HFFc6 (cell line): ENCODE data around the gene HAL. TPM values are rescaled to one million over a fixed set of nuclear protein-coding genes. Genes with fewer than 3 reads are reported as not detected.

ENCODE experiments used
- DNase-seq: peaks from one replicate; pipeline ENCODE4 v3.0.0-alpha.2; 2018
- H3K27ac Mint-ChIP-seq: 2 replicates; pipeline ENCODE4 v1.8.0; 2020; ENCODE audit warnings: mild to moderate bottlenecking, mixed read lengths
- H3K27me3 Mint-ChIP-seq: 2 replicates; pipeline ENCODE4 v1.8.0; 2021; ENCODE audit warnings: mild to moderate bottlenecking, moderate library complexity, mixed read lengths; ENCODE audit not compliant: insufficient read depth
- H3K36me3 Mint-ChIP-seq: 2 replicates; pipeline ENCODE4 v1.8.0; 2021; ENCODE audit warnings: low read depth, mixed read lengths
- H3K4me1 Mint-ChIP-seq: 2 replicates; pipeline ENCODE4 v1.8.0; 2020; ENCODE audit warnings: low read depth, mixed read lengths
- H3K4me3 Mint-ChIP-seq: 2 replicates; pipeline ENCODE4 v1.8.0; 2020; ENCODE audit warnings: mild to moderate bottlenecking, moderate library complexity, mixed read lengths
- H3K9me3 Mint-ChIP-seq: 2 replicates; pipeline ENCODE4 v1.8.0; 2020; ENCODE audit warnings: mild to moderate bottlenecking, mixed read lengths
- total RNA-seq, 6 experiments: library from RNA; stranded (reverse); fragmentation: NEBNext Ultra II Directional; extraction: Animal tissue kit (Norgen Biotek cat#: 25700); gene quantifications; 2 replicates in 1 of 6; 3 replicates in 5 of 6; pipeline ENCODE4 v1.2.3, GENCODE V29; 2021
- TF ChIP-seq, protein P1 (sequence below): fragments of 200-600 bp; sonication (generic); IDR thresholded peaks from 2 replicates; pipeline ENCODE4 v1.5.0; 2021; ENCODE audit warnings: antibody characterized with exemption, mild to moderate bottlenecking

The HAL gene
- total RNA-seq, 6 experiments from 2014 or later = not detected

DNA sequence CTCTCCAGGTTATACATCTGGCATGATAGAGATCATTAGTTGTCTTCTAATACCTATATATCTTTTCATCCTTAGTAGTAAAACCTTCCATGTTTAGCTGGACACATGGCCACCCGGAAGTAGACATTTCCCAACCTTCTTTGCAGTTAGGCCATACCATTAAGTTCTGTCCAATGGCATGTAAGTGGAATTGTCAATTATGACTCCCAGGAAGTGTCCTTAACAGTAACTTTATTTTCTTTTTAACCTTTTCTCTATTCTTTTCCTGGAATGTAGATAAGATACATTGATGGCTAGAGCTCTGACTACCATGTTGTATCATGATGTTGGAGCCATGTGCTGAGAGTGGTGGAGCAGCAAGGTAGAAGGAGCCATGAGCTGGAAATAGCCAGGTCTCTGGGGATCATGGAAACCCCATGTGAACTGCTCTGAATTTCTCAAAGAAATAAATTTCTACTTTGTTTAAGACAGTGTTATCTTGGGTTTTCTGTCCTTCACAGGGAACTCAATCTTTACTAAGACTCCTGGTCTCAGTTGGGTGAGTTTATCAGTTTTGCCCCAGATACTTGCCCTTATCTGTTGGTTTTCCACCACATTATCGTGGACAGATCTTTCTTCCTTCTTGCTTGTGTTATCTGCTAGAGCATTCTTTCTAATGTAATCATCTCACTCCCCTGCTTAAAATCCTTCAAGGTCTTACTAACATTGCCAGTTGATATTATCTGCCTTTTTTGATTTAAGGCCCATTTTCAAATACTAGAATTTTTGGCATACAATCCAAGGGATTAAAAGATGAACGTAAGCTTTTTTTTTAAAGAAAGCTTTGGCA is 44.4 kb upstream of the HAL start:
- no peak for DNase-seq
- Mint-ChIP-seq H3K9me3 (no peaks in the 10 kb centered on the region), H3K27me3 (no peaks in the 10 kb centered on the region; the same call in none of the 2 replicates), H3K36me3 (no peaks in the 10 kb centered on the region), H3K4me1 (peaks cover 19% of the 10 kb centered on the region), H3K4me3 (no peak overlapping the region), H3K27ac (no peak overlapping the region)
- TF ChIP-seq, protein P1, sequence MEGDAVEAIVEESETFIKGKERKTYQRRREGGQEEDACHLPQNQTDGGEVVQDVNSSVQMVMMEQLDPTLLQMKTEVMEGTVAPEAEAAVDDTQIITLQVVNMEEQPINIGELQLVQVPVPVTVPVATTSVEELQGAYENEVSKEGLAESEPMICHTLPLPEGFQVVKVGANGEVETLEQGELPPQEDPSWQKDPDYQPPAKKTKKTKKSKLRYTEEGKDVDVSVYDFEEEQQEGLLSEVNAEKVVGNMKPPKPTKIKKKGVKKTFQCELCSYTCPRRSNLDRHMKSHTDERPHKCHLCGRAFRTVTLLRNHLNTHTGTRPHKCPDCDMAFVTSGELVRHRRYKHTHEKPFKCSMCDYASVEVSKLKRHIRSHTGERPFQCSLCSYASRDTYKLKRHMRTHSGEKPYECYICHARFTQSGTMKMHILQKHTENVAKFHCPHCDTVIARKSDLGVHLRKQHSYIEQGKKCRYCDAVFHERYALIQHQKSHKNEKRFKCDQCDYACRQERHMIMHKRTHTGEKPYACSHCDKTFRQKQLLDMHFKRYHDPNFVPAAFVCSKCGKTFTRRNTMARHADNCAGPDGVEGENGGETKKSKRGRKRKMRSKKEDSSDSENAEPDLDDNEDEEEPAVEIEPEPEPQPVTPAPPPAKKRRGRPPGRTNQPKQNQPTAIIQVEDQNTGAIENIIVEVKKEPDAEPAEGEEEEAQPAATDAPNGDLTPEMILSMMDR = no peak

DNA sequence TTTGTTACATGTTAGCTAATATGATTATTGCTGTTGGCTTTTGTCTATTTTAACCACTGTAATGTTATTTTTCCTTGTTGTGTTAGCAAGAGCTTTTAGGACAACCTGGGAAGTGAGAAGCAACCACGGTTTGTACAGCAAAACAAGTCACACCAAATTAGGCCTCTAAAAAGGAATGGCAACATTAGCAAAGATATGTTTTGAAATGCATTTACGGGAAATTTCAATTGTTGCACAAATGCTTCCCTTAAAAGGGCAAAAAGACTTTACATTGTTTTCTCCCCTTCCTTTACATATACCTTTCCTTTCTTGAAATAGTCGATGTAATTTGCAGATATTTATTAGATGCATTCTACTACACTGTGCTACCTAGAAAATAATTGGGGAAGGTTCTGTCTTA is 43.4 kb upstream of the HAL start:
- no peaks in the 10 kb centered on the region for H3K36me3 Mint-ChIP-seq
- no peak overlapping the region for H3K27ac Mint-ChIP-seq
- H3K4me3 Mint-ChIP-seq = no peak overlapping the region
- TF ChIP-seq, protein P1 = no peak
- peaks cover 12% of the 10 kb centered on the region for H3K4me1 Mint-ChIP-seq
- H3K27me3 Mint-ChIP-seq = no peaks in the 10 kb centered on the region; the same call in 1 of the 2 replicates
- DNase-seq = no peak
- no peaks in the 10 kb centered on the region for H3K9me3 Mint-ChIP-seq

DNA sequence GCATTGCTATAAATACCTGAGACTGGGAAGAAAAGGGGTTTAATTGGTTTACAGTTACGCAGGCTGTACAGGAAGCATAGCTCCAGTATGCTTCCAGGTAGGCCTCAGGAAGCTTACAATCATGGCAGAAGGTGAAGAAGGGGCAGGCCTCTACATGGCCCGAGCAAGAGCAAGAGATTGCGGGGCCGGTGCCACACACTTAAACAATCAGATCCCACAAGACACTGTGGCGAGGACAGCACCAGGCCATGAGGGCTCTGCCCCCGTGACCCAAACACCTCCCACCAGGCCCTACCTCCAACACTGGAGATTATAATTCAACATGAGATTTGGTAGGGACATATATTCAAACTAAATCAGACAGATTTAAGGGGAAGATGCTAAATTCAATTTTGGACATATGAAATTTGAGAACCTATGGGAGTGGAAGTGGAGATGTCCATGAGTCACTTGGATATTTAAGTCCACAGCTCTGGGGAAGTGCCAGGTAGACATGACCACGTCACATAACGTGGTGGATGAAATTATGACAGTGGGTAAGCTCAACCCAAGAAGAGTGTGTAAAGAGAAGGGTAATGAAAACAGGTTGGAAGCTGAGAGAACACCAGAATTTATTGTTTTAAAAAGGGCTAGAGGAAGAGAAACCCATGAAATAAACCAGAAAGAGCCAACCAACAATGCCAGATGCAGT is 40.8 kb upstream of the HAL start:
- Mint-ChIP-seq H3K27me3 (no peaks in the 10 kb centered on the region; the same call in 1 of the 2 replicates), H3K36me3 (no peaks in the 10 kb centered on the region), H3K27ac (no peak overlapping the region), H3K4me1 (no peaks in the 10 kb centered on the region), H3K9me3 (no peaks in the 10 kb centered on the region), H3K4me3 (no peak overlapping the region)
- peak; percentile 1 for DNase-seq
- TF ChIP-seq, protein P1 = no peak

DNA sequence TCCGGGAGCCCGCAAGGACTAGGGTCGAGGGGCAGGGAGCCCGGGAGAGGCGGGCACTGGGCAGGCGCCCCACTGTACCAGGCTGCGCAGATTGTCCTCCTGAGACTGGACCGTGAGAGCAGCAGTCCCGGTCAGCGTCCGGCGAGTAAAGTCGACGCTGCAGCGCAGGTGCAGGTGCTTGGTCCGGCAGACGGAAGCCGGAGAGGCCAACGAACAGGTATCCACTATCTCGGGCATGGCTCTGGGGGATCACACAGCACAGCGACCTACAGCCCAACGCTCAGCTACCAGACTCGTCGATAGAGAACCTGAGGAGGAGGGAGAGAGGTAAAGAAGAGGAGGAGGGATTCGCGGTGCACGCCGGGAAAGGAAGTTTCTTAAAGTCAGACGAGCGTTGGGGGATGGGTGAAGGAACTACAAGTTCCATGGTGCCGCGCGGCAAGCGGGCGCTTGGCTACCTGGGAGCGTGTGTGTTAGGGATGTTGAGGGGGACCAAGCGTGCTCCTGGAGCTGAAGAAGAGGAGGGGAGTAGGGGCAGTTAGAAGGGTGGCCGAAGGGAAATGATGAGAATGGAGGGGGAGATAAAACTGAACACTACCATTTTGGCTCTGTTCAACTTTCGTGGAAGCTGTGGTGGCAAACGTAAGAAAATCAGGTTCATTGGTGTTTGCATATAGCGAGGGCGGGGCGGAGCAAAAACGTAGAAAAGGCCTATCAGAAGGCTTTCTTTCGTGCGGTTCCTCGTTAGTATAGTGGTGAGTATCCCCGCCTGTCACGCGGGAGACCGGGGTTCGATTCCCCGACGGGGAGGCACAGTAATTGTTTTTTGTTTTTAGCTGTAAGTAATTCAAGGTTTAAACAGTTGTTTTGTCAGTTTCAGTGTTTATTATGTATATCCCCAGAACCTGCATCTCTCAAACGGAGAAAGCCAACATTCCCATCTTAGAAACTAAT is 39.4 kb upstream of the HAL start, which contains the start of gene LTA4H:
Gene LTA4H (minus strand): TSS at position 305 of the 954 bp plus-strand sequence. CDS start 68 bp downstream, at position 237.
- Mint-ChIP-seq H3K27me3 (no peaks in the 10 kb centered on the region), H3K36me3 (no peaks in the 10 kb centered on the region), H3K9me3 (no peaks in the 10 kb centered on the region), H3K4me3 (no peak within 1 kb of the TSS), H3K4me1 (no peaks in the 10 kb centered on the region), H3K27ac (no peak within 1 kb of the TSS)
- TF ChIP-seq, protein P1 = no peak
- DNase-seq = peak; percentile 94

DNA sequence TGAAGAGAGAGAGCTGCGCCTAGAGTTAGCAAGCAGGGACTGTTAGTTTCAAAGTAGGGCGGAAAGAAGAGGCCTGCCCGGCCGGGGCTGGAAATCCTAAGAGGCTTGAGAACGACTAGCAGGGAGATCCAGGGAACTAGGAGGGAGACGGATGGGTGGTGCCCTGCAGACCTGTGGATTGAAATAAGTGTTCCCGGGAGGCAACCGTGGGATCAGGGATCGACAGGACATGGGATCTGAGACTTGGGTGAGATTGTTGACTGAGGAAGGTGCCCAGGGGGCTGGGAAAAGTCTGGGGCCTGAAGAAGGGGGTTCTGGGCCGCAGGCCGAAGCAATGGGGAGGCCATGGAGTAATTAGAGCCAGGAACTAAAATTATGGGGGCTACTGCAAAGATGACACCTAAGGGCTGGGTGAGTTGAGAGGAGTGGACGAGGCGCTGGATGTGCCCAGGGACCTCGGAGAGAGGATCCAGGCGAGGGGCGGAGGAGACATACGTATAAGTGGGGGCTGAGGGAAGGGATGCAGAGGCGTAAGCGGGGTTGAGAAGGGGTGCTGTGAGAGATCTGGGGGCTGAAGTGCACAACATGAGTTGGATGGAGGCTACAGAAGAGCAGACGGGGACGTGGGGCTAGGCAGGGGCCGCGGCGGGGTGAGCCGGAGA is 38.6 kb upstream of the HAL start:
- H3K9me3 Mint-ChIP-seq = no peaks in the 10 kb centered on the region

More for the DNA sequence above, 38.6 kb upstream of the HAL start:
- peak; percentile 5 for DNase-seq
- H3K36me3 Mint-ChIP-seq = no peaks in the 10 kb centered on the region
- TF ChIP-seq, protein P1 = no peak
- H3K27ac Mint-ChIP-seq = no peak overlapping the region
- no peaks in the 10 kb centered on the region for H3K27me3 Mint-ChIP-seq
- no peak overlapping the region for H3K4me3 Mint-ChIP-seq
- H3K4me1 Mint-ChIP-seq = no peaks in the 10 kb centered on the region
